HepG2 (cell line): ENCODE results near the gene CBLN3. TPM values are rescaled to one million over a fixed set of nuclear protein-coding genes. Genes with fewer than 3 reads are reported as not detected.

Experiments
- ELF1 ChIP-seq: sonication (generic); formaldehyde crosslinking; IDR thresholded peaks from 2 replicates; pipeline ENCODE4 v1.4.0; 2020; ENCODE audit warnings: missing genetic modification reagents
- FOXO1 ChIP-seq: sonication (generic); formaldehyde crosslinking; IDR thresholded peaks from 2 replicates; pipeline ENCODE4 v1.4.0; 2020; ENCODE audit warnings: missing genetic modification reagents
- HNF4G ChIP-seq, 2 experiments: sonication (generic) in 1 of 2; formaldehyde crosslinking in 1 of 2; IDR thresholded peaks; 2 replicates each; pipeline versions ENCODE4 v1.4.0 to v1.6.1; 2011 to 2020; ENCODE audit warnings: borderline replicate concordance in 2 of 2, low read depth in 2 of 2, mild to moderate bottlenecking in 2 of 2, low read length in 1 of 2, missing genetic modification reagents in 1 of 2, moderate library complexity in 1 of 2
- HOXA7 ChIP-seq: sonication (generic); formaldehyde crosslinking; IDR thresholded peaks from 2 replicates; pipeline ENCODE4 v1.8.1; 2022; ENCODE audit warnings: mild to moderate bottlenecking, missing genetic modification reagents, moderate library complexity
- MBNL3 ChIP-seq: fragments of 250-450 bp; sonication (Bioruptor Pico); conservative IDR thresholded peaks from 2 replicates; pipeline ENCODE4 v1.8.0; 2022; ENCODE audit warnings: mild to moderate bottlenecking, inconsistent platforms
- NFYC ChIP-seq: IDR thresholded peaks from 2 replicates; pipeline ENCODE4 v1.6.1; 2016; ENCODE audit warnings: missing genetic modification reagents, missing compliant biosample characterization
- NR2F6 ChIP-seq, 2 experiments: IDR thresholded peaks; 2 replicates each; pipeline ENCODE4 v1.6.1; 2016; ENCODE audit warnings: antibody characterized with exemption in 1 of 2, mild to moderate bottlenecking in 1 of 2
- RBAK ChIP-seq: sonication (generic); formaldehyde crosslinking; IDR thresholded peaks from 2 replicates; pipeline ENCODE4 v1.5.1; 2020; ENCODE audit warnings: mild to moderate bottlenecking, missing genetic modification reagents
- RORA ChIP-seq: sonication (generic); formaldehyde crosslinking; IDR thresholded peaks from 2 replicates; pipeline ENCODE4 v1.5.0; 2020; ENCODE audit warnings: mild to moderate bottlenecking, missing genetic modification reagents, moderate library complexity
- SATB2 ChIP-seq: sonication (generic); formaldehyde crosslinking; IDR thresholded peaks from 2 replicates; pipeline ENCODE4 v1.5.0; 2020; ENCODE audit warnings: missing genetic modification reagents
- SMAD1 ChIP-seq: sonication (generic); formaldehyde crosslinking; IDR thresholded peaks from 2 replicates; pipeline ENCODE4 v1.4.0; 2020; ENCODE audit warnings: missing genetic modification reagents, low read depth, mild to moderate bottlenecking, borderline replicate concordance
- TAF1 ChIP-seq: sonication (generic); formaldehyde crosslinking; IDR thresholded peaks from 2 replicates; pipeline ENCODE4 v1.4.0; 2020; ENCODE audit warnings: missing genetic modification reagents
- TEAD3 ChIP-seq: optimal IDR thresholded peaks from 2 replicates; pipeline ENCODE3; 2016; ENCODE audit warnings: borderline replicate concordance
- YEATS2 ChIP-seq: sonication (generic); formaldehyde crosslinking; IDR thresholded peaks from 2 replicates; pipeline ENCODE4 v1.4.0; 2020; ENCODE audit warnings: missing genetic modification reagents, borderline replicate concordance
- ZBTB38 ChIP-seq: sonication (generic); formaldehyde crosslinking; IDR thresholded peaks from 2 replicates; pipeline ENCODE4 v1.5.1; 2020; ENCODE audit warnings: mild to moderate bottlenecking, missing genetic modification reagents
- ZFX ChIP-seq: sonication (generic); formaldehyde crosslinking; IDR thresholded peaks from 2 replicates; pipeline ENCODE4 v1.4.0; 2020; ENCODE audit warnings: mild to moderate bottlenecking, low read depth, missing genetic modification reagents, moderate library complexity
- ZNF883 ChIP-seq: sonication (generic); formaldehyde crosslinking; IDR thresholded peaks from 2 replicates; pipeline ENCODE4 v1.5.1; 2020; ENCODE audit warnings: mild to moderate bottlenecking, missing genetic modification reagents; ENCODE audit errors: not compliant biosample characterization
- polyA plus RNA-seq, 8 experiments: library from polyadenylated mRNA; depleted of rRNA in 3 of 8; stranded (reverse) in 7 of 8; unstranded in 1 of 8; fragments of >200 nt; fragmentation: Illumina TruSeq in 4 of 8; extraction: Trizol in 4 of 8; gene quantifications; 2 replicates each; pipeline versions ENCODE4 v1.2.1 to v1.2.3, GENCODE V29; 2011 to 2016; ENCODE audit warnings: low read depth in 4 of 8, missing spikeins in 1 of 8, mixed read lengths in 1 of 8; ENCODE audit not compliant: insufficient read depth in 1 of 8
- total RNA-seq, 5 experiments: library from RNA; depleted of rRNA; stranded (reverse); fragments of >200 nt; fragmentation: Illumina TruSeq; extraction: Trizol; gene quantifications; 2 replicates each; pipeline ENCODE4 v1.2.3, GENCODE V29; 2016; ENCODE audit warnings: low read depth in 1 of 5
- TF ChIP-seq, protein P1 (sequence below): IDR thresholded peaks from 2 replicates; pipeline ENCODE4 v1.6.1; 2016; ENCODE audit warnings: low read depth, borderline replicate concordance
- TF ChIP-seq, protein P2 (sequence below), 2 experiments: sonication (generic) in 1 of 2; formaldehyde crosslinking in 1 of 2; IDR thresholded peaks; 2 replicates each; pipeline versions ENCODE4 v1.6.1 to v1.9.0; 2014 to 2022; ENCODE audit warnings: antibody characterized with exemption in 1 of 2, borderline replicate concordance in 1 of 2, inconsistent platforms in 1 of 2, low read depth in 1 of 2, missing genetic modification reagents in 1 of 2

CBLN3 gene
- total and polyA plus RNA-seq, 2 of the 13 experiments (the other 11 are each of a cell fraction or from before 2014, with no cell fraction given): 0.66 to 0.98 TPM

DNA sequence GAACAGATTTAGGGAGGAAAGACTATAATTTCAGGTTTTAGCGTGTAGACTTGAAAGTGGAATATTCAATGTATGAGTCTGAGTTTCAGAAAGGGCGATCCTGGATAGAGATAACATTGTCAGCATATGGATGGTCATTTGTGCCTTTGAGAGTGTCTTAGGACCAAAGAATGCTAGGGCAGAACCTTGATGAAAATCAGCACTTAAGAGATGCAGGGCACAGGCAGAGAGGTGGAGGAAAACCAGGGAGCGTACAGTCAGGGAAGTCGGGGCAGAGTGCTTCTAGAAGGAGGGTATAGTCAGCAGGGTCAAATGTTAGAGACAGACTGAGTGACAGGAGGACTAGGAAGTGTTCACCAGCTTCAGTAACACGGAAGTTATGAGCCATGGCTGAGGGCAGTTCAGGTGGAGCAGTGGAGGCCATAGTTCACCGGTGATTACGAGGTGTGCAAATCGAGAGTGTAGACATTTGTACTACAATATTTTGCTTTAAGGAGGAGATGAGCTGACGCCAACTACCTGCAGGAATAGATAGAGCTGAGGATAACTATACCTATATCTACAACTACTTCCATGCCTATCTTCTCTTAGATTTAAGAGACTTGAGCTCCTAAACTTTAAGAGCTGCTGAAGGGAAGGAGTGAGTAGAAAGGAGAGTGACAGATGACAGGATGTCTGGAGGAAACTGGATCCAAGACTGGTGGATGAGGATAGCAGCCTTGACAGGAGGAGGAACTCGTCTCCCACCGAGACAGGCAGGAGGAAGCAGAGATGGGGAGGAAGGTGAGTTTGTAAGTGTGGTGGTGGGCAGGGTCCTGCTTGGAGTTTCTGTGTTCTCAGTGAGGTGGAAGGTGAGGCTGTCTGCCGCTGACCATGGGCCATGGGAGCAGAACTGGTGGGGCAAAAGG, 6.5 kb downstream of the CBLN3 start (continued):
- no peak for TF ChIP-seq SATB2 (CRISPR knock-in tag)
- 0 out of 2 replicates have a peak, but pooled peaks have one; percentile 5 for TF ChIP-seq TAF1 (CRISPR knock-in tag)
- no peak for TF ChIP-seq RORA
- peak; percentile 80 for TF ChIP-seq ZNF883 (CRISPR knock-in tag)
- TF ChIP-seq RBAK (CRISPR knock-in tag): 0 out of 2 replicates have a peak, but pooled peaks have one; percentile 37
- 0 out of 2 replicates have a peak, but pooled peaks have one; percentile 60 for TF ChIP-seq MBNL3 (CRISPR knock-in tag)
- peak; percentile 53; the same call in 1 of the 2 replicates for TF ChIP-seq ZFX
- TF ChIP-seq, protein P1, sequence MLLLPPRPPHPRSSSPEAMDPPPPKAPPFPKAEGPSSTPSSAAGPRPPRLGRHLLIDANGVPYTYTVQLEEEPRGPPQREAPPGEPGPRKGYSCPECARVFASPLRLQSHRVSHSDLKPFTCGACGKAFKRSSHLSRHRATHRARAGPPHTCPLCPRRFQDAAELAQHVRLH: peak; percentile 41; the same call in 1 of the 2 replicates
- 0 out of 2 replicates have a peak, but pooled peaks have one; percentile 57 for TF ChIP-seq SMAD1
- peak; percentile 96; the same call in 1 of the 2 replicates for TF ChIP-seq HOXA7 (CRISPR knock-in tag)
- TF ChIP-seq NR2F6 (IDR thresholded peaks at IDR 0.05): no peak
- TF ChIP-seq NR2F6 (CRISPR knock-in tag; IDR thresholded peaks at IDR 0.05): peak; percentile 66; the same call in 1 of the 2 replicates
- peak; percentile 17; the same call in 1 of the 2 replicates for TF ChIP-seq YEATS2
- peak; percentile 50; the same call in 1 of the 2 replicates for TF ChIP-seq HNF4G (IDR thresholded peaks at IDR 0.05; ENCODE audit: borderline replicate concordance, low read depth, low read length)
- TF ChIP-seq HNF4G (CRISPR knock-in tag; IDR thresholded peaks at IDR 0.05; ENCODE audit: borderline replicate concordance, low read depth): 0 out of 2 replicates have a peak, but pooled peaks have one; percentile 52
- TF ChIP-seq, protein P2, sequence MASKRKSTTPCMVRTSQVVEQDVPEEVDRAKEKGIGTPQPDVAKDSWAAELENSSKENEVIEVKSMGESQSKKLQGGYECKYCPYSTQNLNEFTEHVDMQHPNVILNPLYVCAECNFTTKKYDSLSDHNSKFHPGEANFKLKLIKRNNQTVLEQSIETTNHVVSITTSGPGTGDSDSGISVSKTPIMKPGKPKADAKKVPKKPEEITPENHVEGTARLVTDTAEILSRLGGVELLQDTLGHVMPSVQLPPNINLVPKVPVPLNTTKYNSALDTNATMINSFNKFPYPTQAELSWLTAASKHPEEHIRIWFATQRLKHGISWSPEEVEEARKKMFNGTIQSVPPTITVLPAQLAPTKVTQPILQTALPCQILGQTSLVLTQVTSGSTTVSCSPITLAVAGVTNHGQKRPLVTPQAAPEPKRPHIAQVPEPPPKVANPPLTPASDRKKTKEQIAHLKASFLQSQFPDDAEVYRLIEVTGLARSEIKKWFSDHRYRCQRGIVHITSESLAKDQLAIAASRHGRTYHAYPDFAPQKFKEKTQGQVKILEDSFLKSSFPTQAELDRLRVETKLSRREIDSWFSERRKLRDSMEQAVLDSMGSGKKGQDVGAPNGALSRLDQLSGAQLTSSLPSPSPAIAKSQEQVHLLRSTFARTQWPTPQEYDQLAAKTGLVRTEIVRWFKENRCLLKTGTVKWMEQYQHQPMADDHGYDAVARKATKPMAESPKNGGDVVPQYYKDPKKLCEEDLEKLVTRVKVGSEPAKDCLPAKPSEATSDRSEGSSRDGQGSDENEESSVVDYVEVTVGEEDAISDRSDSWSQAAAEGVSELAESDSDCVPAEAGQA (IDR thresholded peaks at IDR 0.05; ENCODE audit: low read depth): 0 out of 2 replicates have a peak, but pooled peaks have one; percentile 10
- TF ChIP-seq, protein P2 (CRISPR knock-in tag; IDR thresholded peaks at IDR 0.05; ENCODE audit: borderline replicate concordance): no peak
- 0 out of 2 replicates have a peak, but pooled peaks have one; percentile 35 for TF ChIP-seq ZBTB38 (CRISPR knock-in tag)
- no peak for TF ChIP-seq NFYC (CRISPR knock-in tag)
- peak; percentile 83 for TF ChIP-seq ELF1 (CRISPR knock-in tag)
- peak; percentile 47; the same call in 1 of the 2 replicates for TF ChIP-seq FOXO1 (CRISPR knock-in tag)
- peak; percentile 57 for TF ChIP-seq TEAD3 (CRISPR knock-in tag)
